Measurements from ENCODE around the gene FBH1. TPM values are rescaled to one million over a fixed set of nuclear protein-coding genes. Genes with fewer than 3 reads are reported as not detected.

Gene FBH1
- total RNA-seq, 1 experiment from 2014 or later, result 84.0 TPM

DNA sequence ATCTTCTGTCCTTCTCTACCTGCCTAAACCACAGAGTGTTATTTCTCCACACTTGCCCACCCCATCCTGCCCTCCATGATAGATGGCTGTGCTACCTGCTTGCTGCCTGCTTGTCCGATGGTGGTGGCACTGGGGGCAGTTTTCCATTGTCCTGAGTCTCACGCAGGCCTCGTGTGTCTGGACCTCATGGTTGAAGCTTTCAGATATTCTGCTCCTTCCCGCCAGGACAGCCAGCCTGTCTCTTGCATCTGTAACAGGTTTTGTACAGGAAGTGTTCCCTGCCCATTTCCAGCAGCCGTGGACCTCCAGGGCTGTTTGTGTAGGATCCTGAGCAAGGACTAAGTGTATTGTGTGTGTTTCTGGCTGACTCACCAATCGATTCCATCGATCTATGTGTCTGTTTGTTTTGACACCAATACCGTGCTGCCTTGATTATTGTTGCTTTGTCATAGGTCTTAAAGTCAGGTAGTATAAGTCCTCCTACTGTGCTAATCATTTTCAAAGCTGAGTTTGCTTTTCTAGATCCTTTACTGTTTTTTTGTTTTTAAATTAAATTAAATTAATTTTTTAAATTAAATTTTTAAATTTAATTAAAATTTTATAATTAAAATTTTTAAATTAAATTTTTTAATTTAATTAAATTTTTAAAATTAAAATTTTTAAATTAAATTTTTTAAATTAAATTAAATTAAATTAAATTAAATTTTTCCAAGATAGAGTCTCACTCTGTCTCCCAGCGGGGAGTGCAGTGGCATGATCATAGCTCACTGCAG is 78.8 kb downstream of the FBH1 start:
- Histone ChIP-seq H3K4me3 (ENCODE audit: low read depth, low read length, poor library complexity, severe bottlenecking) (no peak overlapping the region), H3K4me1 (ENCODE audit: insufficient read depth, low read length, poor library complexity, severe bottlenecking) (no peaks in the 10 kb centered on the region), H3K9me3 (ENCODE audit: low read depth, low read length, poor library complexity, severe bottlenecking) (no peaks in the 10 kb centered on the region), H3K27me3 (replicated peaks; ENCODE audit: insufficient read depth, low read depth, low read length, poor library complexity) (no peaks in the 10 kb centered on the region), H3K27ac (ENCODE audit: low read depth, low read length, poor library complexity, severe bottlenecking) (no peak overlapping the region), H3K36me3 (ENCODE audit: insufficient read depth, low read length, poor library complexity, severe bottlenecking) (no peaks in the 10 kb centered on the region)
- intact Hi-C loops (cut with micrococcal nuclease; ENCODE audit: unreplicated experiment), result no loop called here
- no TSS peak for BruUV-seq (replicated peaks)
- ChIA-PET POLR2A (ENCODE audit: low non-redundant PET) (no interaction called here), CTCF (no interaction called here)
- no peak for DNase-seq (ENCODE audit: low spot score)
- TF ChIP-seq EZH2 (IDR thresholded peaks at IDR 0.05; ENCODE audit: borderline replicate concordance, low read depth, low read length, poor library complexity, severe bottlenecking), result no peak
- TF ChIP-seq, protein P1, sequence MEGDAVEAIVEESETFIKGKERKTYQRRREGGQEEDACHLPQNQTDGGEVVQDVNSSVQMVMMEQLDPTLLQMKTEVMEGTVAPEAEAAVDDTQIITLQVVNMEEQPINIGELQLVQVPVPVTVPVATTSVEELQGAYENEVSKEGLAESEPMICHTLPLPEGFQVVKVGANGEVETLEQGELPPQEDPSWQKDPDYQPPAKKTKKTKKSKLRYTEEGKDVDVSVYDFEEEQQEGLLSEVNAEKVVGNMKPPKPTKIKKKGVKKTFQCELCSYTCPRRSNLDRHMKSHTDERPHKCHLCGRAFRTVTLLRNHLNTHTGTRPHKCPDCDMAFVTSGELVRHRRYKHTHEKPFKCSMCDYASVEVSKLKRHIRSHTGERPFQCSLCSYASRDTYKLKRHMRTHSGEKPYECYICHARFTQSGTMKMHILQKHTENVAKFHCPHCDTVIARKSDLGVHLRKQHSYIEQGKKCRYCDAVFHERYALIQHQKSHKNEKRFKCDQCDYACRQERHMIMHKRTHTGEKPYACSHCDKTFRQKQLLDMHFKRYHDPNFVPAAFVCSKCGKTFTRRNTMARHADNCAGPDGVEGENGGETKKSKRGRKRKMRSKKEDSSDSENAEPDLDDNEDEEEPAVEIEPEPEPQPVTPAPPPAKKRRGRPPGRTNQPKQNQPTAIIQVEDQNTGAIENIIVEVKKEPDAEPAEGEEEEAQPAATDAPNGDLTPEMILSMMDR (conservative IDR thresholded peaks at IDR 0.05; ENCODE audit: low read depth, low read length), result no peak

DNA sequence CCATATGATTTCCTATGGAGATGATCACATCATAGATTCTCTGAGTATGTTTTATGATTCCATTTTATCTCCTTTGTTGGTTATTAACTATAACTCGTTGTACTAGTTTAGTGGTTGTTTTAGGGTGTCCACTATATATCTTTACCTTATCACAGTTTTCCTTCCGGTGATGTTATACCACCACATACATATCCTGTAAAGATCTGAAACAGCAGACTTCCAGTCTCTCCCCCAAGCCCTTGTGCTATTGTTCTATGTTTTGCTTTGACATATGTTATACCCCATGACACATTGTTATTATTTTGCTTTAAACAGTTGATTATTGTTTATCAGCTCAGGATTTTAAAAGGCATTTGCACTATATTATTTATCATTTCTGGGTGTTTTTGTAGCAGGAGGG is 80.0 kb downstream of the FBH1 start:
- Histone ChIP-seq H3K36me3 (ENCODE audit: insufficient read depth, low read length, poor library complexity, severe bottlenecking) (no peaks in the 10 kb centered on the region), H3K4me3 (ENCODE audit: low read depth, low read length, poor library complexity, severe bottlenecking) (no peak overlapping the region), H3K27me3 (replicated peaks; ENCODE audit: insufficient read depth, low read depth, low read length, poor library complexity) (no peaks in the 10 kb centered on the region), H3K27ac (ENCODE audit: low read depth, low read length, poor library complexity, severe bottlenecking) (no peak overlapping the region), H3K9me3 (ENCODE audit: low read depth, low read length, poor library complexity, severe bottlenecking) (no peaks in the 10 kb centered on the region), H3K4me1 (ENCODE audit: insufficient read depth, low read length, poor library complexity, severe bottlenecking) (no peaks in the 10 kb centered on the region)
- no peak for TF ChIP-seq EZH2 (IDR thresholded peaks at IDR 0.05; ENCODE audit: borderline replicate concordance, low read depth, low read length, poor library complexity, severe bottlenecking)
- TF ChIP-seq, protein P1 (conservative IDR thresholded peaks at IDR 0.05; ENCODE audit: low read depth, low read length), result no peak
- intact Hi-C loops (cut with micrococcal nuclease; ENCODE audit: unreplicated experiment), result no loop called here
- POLR2A ChIA-PET (ENCODE audit: low non-redundant PET), result no interaction called here
- no TSS peak for BruUV-seq (replicated peaks)
- CTCF ChIA-PET, result no interaction called here
- DNase-seq (ENCODE audit: low spot score), result no peak

DNA sequence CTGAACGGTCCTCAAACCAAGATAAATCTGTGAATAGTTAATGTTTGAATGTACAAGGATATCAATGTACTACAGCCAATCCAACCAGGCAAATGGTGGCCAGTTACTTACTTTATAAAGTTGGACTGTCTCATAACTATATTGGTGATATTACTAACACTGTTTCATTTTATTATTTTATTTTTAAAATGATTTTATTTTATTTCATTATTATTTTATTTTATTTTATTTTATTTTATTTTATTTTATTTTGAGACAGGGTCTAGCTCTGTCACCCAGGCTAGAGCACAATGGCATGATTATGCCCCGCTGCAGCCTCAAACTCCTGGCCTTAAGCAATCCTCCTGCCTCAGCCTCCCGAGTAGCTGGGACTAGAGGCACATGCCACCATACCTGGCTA is 80.5 kb downstream of the FBH1 start:
- BruUV-seq (replicated peaks), result no TSS peak
- ChIA-PET CTCF (no interaction called here), POLR2A (ENCODE audit: low non-redundant PET) (no interaction called here)
- intact Hi-C loops (cut with micrococcal nuclease; ENCODE audit: unreplicated experiment), result no loop called here
- Histone ChIP-seq H3K36me3 (ENCODE audit: insufficient read depth, low read length, poor library complexity, severe bottlenecking) (no peaks in the 10 kb centered on the region), H3K9me3 (ENCODE audit: low read depth, low read length, poor library complexity, severe bottlenecking) (no peaks in the 10 kb centered on the region), H3K4me1 (ENCODE audit: insufficient read depth, low read length, poor library complexity, severe bottlenecking) (no peaks in the 10 kb centered on the region), H3K27ac (ENCODE audit: low read depth, low read length, poor library complexity, severe bottlenecking) (no peak overlapping the region), H3K27me3 (replicated peaks; ENCODE audit: insufficient read depth, low read depth, low read length, poor library complexity) (no peaks in the 10 kb centered on the region), H3K4me3 (ENCODE audit: low read depth, low read length, poor library complexity, severe bottlenecking) (no peak overlapping the region)
- no peak for TF ChIP-seq EZH2 (IDR thresholded peaks at IDR 0.05; ENCODE audit: borderline replicate concordance, low read depth, low read length, poor library complexity, severe bottlenecking)
- TF ChIP-seq, protein P1 (conservative IDR thresholded peaks at IDR 0.05; ENCODE audit: low read depth, low read length), result no peak
- DNase-seq (ENCODE audit: low spot score), result no peak
